Ishikawa (cell line): ENCODE data around the gene NR5A2.

Experiments used
- CEBPB ChIP-seq: IDR thresholded peaks from 2 replicates; pipeline ENCODE4 v1.6.1; 2012
- CREB1 ChIP-seq: IDR thresholded peaks from 2 replicates; pipeline ENCODE4 v1.6.1; 2012; ENCODE audit warnings: low read depth
- EGR1 ChIP-seq: IDR thresholded peaks from 2 replicates; pipeline ENCODE4 v1.6.1; 2012
- EP300 ChIP-seq: IDR thresholded peaks from 2 replicates; pipeline ENCODE4 v1.6.1; 2012; ENCODE audit warnings: borderline replicate concordance
- FOXM1 ChIP-seq: IDR thresholded peaks from 2 replicates; pipeline ENCODE4 v1.6.1; 2012; ENCODE audit warnings: low read depth, borderline replicate concordance
- MAX ChIP-seq: IDR thresholded peaks from 2 replicates; pipeline ENCODE4 v1.6.1; 2012
- NFIC ChIP-seq: IDR thresholded peaks from 2 replicates; pipeline ENCODE4 v1.6.1; 2012
- RAD21 ChIP-seq: IDR thresholded peaks from 2 replicates; pipeline ENCODE4 v1.6.1; 2012; ENCODE audit warnings: low read depth
- REST ChIP-seq: IDR thresholded peaks from 2 replicates; pipeline ENCODE4 v1.6.1; 2012; ENCODE audit warnings: low read depth, mild to moderate bottlenecking
- TAF1 ChIP-seq: IDR thresholded peaks from 2 replicates; pipeline ENCODE4 v1.6.1; 2012; ENCODE audit warnings: low read depth, mild to moderate bottlenecking
- TCF12 ChIP-seq: IDR thresholded peaks from 2 replicates; pipeline ENCODE4 v1.6.1; 2012; ENCODE audit warnings: low read depth
- TEAD4 ChIP-seq: IDR thresholded peaks from 2 replicates; pipeline ENCODE4 v1.6.1; 2012
- USF1 ChIP-seq: IDR thresholded peaks from 2 replicates; pipeline ENCODE4 v1.6.1; 2012
- YY1 ChIP-seq: IDR thresholded peaks from 2 replicates; pipeline ENCODE4 v1.6.1; 2012; ENCODE audit warnings: low read depth
- ZBTB7A ChIP-seq: IDR thresholded peaks from 2 replicates; pipeline ENCODE4 v1.6.1; 2012; ENCODE audit warnings: low read depth

Gene NR5A2

GRCh38 chr1:200124309-200124708 is 96.8 kb downstream of the NR5A2 start:
- TF ChIP-seq EP300 (no peak), TCF12 (no peak), CEBPB (no peak), FOXM1 (no peak), NFIC (no peak), REST (no peak), TAF1 (no peak), MAX (no peak), TEAD4 (no peak), RAD21 (no peak), CREB1 (no peak), ZBTB7A (no peak)

GRCh38 chr1:200128081-200128480 is 100.6 kb downstream of the NR5A2 start:
- TF ChIP-seq RAD21 (no peak), TAF1 (no peak), ZBTB7A (no peak), TEAD4 (no peak), USF1 (no peak), CEBPB (no peak), NFIC (no peak), MAX (no peak), TCF12 (no peak), REST (no peak), EGR1 (no peak), CREB1 (no peak), YY1 (no peak), EP300 (no peak)

- no peak for TF ChIP-seq NFIC
- TF ChIP-seq CREB1, result no peak
- no peak for TF ChIP-seq EGR1
- no peak for TF ChIP-seq MAX
- no peak for TF ChIP-seq TCF12
- no peak for TF ChIP-seq REST
Measured at GRCh38 chr1:200128944-200129879, 101.7 kb downstream of the NR5A2 start.

GRCh38 chr1:200130552-200130951 is 103.0 kb downstream of the NR5A2 start:
- TF ChIP-seq USF1 (no peak), CEBPB (no peak), FOXM1 (no peak), NFIC (no peak), TEAD4 (no peak), EGR1 (no peak), YY1 (no peak), TCF12 (no peak), REST (no peak), MAX (no peak)
